ENCODE data around the gene RNMT.
"Not testable (repeated sequence)": the region's sequence is repeated elsewhere in the genome, so short reads cannot be mapped to it uniquely, and the experiment has no call there.

The RNMT gene

GRCh38 chr18:13735681-13736080, 9.2 kb downstream of the RNMT start:
- no peak for DNase-seq (ENCODE audit: low read depth)

- DNase-seq (ENCODE audit: low read depth) = no peak
Measured at GRCh38 chr18:13745696-13746095, 19.2 kb downstream of the RNMT start.

- DNase-seq (ENCODE audit: low read depth) = no peak
Measured at GRCh38 chr18:13746633-13747032, 20.2 kb downstream of the RNMT start.

GRCh38 chr18:13751599-13751998, 25.1 kb downstream of the RNMT start:
- DNase-seq (ENCODE audit: low read depth) = not testable (repeated sequence)

DNA sequence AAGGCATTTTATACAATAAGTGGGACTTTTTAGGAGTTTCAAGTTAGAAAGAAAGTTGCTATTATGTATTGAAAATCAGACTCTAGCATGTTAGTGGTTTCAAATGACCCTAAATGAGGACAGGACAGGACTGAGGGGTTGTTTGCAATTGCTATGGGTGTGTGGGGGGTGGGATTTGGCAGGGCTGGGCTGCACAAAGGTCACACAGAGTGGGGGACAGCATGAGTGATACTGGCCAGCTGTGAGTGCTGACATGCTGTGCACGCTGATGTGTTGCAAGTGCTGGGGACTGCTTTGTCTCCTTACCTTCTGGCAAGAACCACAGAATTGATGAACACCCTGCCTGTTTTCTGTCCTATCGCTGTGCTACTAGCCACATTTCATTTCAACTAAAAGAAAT, 29.8 kb downstream of the RNMT start:
- no peak for DNase-seq (ENCODE audit: low read depth)

- DNase-seq (ENCODE audit: low read depth) = no peak
Measured at GRCh38 chr18:13756671-13757070, 30.2 kb downstream of the RNMT start.

DNA sequence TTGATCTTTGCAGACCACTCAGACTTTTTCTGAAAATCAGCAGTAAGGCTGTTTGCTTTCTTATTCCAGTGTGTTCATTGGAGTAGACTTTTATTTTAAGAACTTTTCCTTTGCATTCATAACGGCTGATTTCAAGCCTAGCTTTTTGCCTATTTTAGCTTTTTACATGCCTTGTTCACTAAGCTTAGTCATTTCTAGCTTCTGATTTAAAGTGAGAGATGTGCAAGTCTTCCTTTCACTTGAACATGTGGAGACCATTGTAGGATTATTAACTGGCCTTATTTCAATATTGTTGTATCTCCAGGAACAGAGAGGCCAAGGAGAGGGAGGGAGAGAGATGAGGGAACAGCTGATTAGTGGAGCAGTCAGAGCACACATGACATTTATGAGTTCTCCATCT, 32.1 kb downstream of the RNMT start:
- DNase-seq (ENCODE audit: low read depth) = no peak

- DNase-seq (ENCODE audit: low read depth) = no peak
Measured at GRCh38 chr18:13760047-13760446, 33.6 kb downstream of the RNMT start.

- no peak for DNase-seq (ENCODE audit: low read depth)
Measured at GRCh38 chr18:13762690-13763439, 36.4 kb downstream of the RNMT start.

GRCh38 chr18:13775058-13775457, 48.6 kb downstream of the RNMT start:
- no peak for DNase-seq (ENCODE audit: low read depth)

- no peak for DNase-seq (ENCODE audit: low read depth)
Measured at GRCh38 chr18:13791181-13791580, 64.7 kb downstream of the RNMT start.

GRCh38 chr18:13793819-13794218, 67.3 kb downstream of the RNMT start:
- DNase-seq (ENCODE audit: low read depth) = no peak

- no peak for DNase-seq (ENCODE audit: low read depth)
Measured at GRCh38 chr18:13796515-13796914, 70.0 kb downstream of the RNMT start.

DNA sequence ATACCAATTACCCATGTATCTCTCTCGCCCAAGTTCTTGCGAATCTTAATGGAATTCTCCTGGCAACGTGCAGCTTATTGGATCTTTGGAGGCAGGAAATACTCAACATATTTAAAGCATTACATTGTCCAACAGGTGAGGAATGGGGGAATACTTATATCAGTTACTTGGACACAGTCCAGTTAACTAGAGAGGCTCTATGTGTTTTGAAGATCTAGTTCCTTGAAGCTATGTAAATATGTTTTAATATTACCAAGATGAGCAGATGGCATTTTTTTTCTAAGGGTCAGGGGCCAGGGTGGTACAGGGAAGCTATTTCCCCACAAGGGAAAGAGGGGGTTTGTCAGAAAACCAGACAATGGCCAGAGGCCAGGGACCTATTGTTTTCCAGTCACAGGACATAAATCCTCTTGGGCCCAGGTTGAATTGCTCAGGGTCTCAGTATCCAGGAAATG, 70.7 kb downstream of the RNMT start:
- no peak for DNase-seq (ENCODE audit: low read depth)

- no peak for DNase-seq (ENCODE audit: low read depth)
Measured at GRCh38 chr18:13799396-13799795, 72.9 kb downstream of the RNMT start.

GRCh38 chr18:13800505-13801259, 74.2 kb downstream of the RNMT start:
- DNase-seq (ENCODE audit: low read depth) = no peak

GRCh38 chr18:13801260-13801601, 74.8 kb downstream of the RNMT start:
- DNase-seq (ENCODE audit: low read depth) = no peak

DNA sequence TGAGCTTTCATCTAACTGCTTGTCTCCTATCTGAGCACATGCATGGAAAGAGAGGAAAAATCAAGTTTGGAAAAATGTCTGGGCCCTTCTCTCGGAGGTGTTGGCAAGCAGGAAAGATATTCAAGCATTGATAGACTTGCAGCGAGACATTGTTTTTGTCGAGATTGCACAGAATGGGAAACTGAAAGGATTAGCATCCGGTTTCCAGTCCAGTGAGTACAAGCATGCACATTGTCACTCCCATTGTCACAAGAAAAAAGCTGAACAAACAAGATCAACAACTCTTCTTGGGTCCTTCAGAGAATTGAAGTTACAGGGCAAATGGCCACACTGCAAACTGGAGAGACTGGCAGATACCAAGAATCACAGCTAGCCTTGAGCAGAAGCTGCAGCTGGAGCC, 77.8 kb downstream of the RNMT start:
- DNase-seq (ENCODE audit: low read depth) = no peak

GRCh38 chr18:13808294-13809042, 82.0 kb downstream of the RNMT start:
- DNase-seq (ENCODE audit: low read depth) = no peak

DNA sequence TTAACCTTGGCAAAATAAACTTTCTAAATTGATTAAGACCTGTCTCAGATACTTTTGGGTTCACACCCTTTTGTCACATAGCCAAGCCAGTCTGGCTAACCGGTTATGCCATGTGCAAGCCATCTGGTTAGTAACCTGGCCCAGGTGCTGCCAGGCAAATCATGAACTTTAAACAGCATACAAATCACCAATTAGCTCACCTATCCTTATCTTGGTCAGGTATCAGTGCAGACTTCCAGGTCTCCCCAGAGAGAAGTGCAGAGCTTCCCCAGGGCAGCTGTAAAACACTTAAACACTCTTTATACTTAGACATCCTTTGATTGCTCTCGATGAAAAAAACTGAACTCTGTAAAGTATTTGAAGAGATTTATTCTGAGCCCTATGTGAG, 82.6 kb downstream of the RNMT start:
- DNase-seq (ENCODE audit: low read depth) = no peak

- no peak for DNase-seq (ENCODE audit: low read depth)
Measured at GRCh38 chr18:13809531-13810255, 83.2 kb downstream of the RNMT start.

DNA sequence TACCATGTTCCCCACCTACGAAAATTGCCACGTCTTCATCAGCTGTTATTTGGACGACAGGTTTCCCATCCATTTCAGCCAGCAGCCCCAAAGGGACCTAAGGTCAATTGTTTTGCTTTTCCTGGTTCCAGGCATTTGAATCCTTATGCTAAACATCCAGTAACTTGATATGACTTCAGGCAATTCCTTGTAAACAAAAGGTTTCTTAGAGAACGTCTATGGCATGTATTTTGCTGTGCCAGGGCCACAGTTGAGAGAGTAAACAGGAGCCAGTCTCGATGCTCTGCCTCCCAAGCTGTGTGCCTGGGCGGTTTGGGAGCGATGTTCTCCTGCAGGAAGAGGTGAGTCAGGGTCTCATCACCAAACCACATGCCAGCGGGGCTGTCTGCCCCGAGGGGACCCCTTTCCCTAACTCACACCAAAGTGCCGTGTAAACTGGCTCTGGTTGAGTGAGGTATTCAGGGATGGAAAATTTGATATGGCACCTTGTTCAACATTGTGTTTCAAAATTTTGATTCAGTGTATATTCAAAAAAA, 84.5 kb downstream of the RNMT start:
- no peak for DNase-seq (ENCODE audit: low read depth)
